HepG2 (cell line): ENCODE measurements around the gene ACTN1. TPM values are rescaled to one million over a fixed set of nuclear protein-coding genes. Genes with fewer than 3 reads are reported as not detected.

Experiments
- ATAC-seq: fragments of 200-7000 bp; cut with Tn5 transposase; 3 replicates; pipeline ENCODE4 v1.9.1; 2020; ENCODE audit warnings: mild to moderate bottlenecking, moderate library complexity
- BruUV-seq: library from RNA; stranded (reverse); fragments of 400-500 nt; replicated peaks from 2 replicates; lab custom pipeline; 2021; lab: Mats Ljungman, UMichigan
- CTCF ChIA-PET: fragments of 300-600 bp; formaldehyde crosslinking; extraction: SDS; loops from one replicate; lab custom pipeline; 2021; ENCODE audit warnings: low total read pairs, inconsistent platforms, low intra/inter-chr PET ratio; lab: Yijun Ruan, JAX
- POLR2A ChIA-PET: fragments of 350-600 bp; sonication (Branson Sonifier 250); formaldehyde crosslinking; loops from one replicate; lab custom pipeline; 2020; ENCODE audit warnings: antibody characterized with exemption, inconsistent platforms; lab: Yijun Ruan, JAX
- DNase-seq: peaks from one replicate; pipeline ENCODE4 v3.0.0-alpha.2; 2015; ENCODE audit warnings: low spot score
- FAIRE-seq: peaks from 3 replicates; lab custom pipeline; 2011; peaks lifted over from hg19 to GRCh38; lab: Jason Lieb, UNC
- H2AFZ ChIP-seq: one replicate; pipeline ENCODE4 v1.6.1; 2011; ENCODE audit warnings: low read length, inconsistent platforms
- H3K27ac ChIP-seq: fragments of 300-600 bp; 3 replicates; pipeline ENCODE4 v1.8.0; 2011; ENCODE audit warnings: mixed run types, mild to moderate bottlenecking, mixed read lengths, low read length, inconsistent platforms; ENCODE audit not compliant: insufficient read depth; ENCODE audit errors: extremely low read length
- H3K27me3 ChIP-seq, 2 experiments: fragments of 200-600 bp in 1 of 2; 2 replicates in 1 of 2; 3 replicates in 1 of 2; pipeline versions ENCODE4 v1.6.0 to v1.8.0; 2011; ENCODE audit warnings: low read length in 2 of 2, mild to moderate bottlenecking in 2 of 2, moderate library complexity in 2 of 2, inconsistent platforms in 1 of 2; ENCODE audit not compliant: insufficient read depth in 2 of 2, control insufficient read depth in 1 of 2
- H3K36me3 ChIP-seq, 2 experiments: fragments of 200-600 bp in 1 of 2; replicated peaks in 1 of 2; 2 replicates in 1 of 2; 3 replicates in 1 of 2; pipeline versions ENCODE4 v1.5.1 to v1.8.0; 2011; ENCODE audit warnings: low read length in 2 of 2, inconsistent platforms in 1 of 2; ENCODE audit not compliant: insufficient read depth in 2 of 2, control insufficient read depth in 1 of 2
- H3K4me1 ChIP-seq: 2 replicates; pipeline ENCODE4 v1.5.1; 2012; ENCODE audit warnings: low read length, inconsistent platforms; ENCODE audit not compliant: insufficient read depth
- H3K4me2 ChIP-seq: 2 replicates; pipeline ENCODE4 v1.6.0; 2011; ENCODE audit warnings: low read depth, low read length, inconsistent platforms
- H3K4me3 ChIP-seq, 3 experiments: fragments of 200-600 bp in 1 of 3; sonication (generic), shearing (Covaris generic) in 1 of 3; replicated peaks in 1 of 3; 2 replicates each; pipeline ENCODE4 v1.5.1; 2011 to 2016; ENCODE audit warnings: low read length in 3 of 3, inconsistent platforms in 2 of 3, low read depth in 2 of 3, mild to moderate bottlenecking in 2 of 3, control low read depth in 1 of 3, mixed read lengths in 1 of 3; ENCODE audit not compliant: insufficient read depth in 1 of 3
- H3K79me2 ChIP-seq: one replicate; pipeline ENCODE4 v1.6.1; 2011; ENCODE audit warnings: low read length, inconsistent platforms; ENCODE audit not compliant: insufficient read depth
- H3K9ac ChIP-seq: 2 replicates; pipeline ENCODE4 v1.6.0; 2011; ENCODE audit warnings: mild to moderate bottlenecking, low read depth, low read length, inconsistent platforms; ENCODE audit not compliant: insufficient read depth
- H3K9me3 ChIP-seq: 2 replicates; pipeline ENCODE4 v1.5.1; 2012; ENCODE audit warnings: mild to moderate bottlenecking, low read length
- H4K20me1 ChIP-seq: 2 replicates; pipeline ENCODE4 v1.6.0; 2011; ENCODE audit warnings: inconsistent platforms, mild to moderate bottlenecking, low read length, moderate library complexity; ENCODE audit not compliant: insufficient read depth
- AGO2 ChIP-seq: fragments of 200-400 bp; formaldehyde crosslinking; optimal IDR thresholded peaks from 2 replicates; pipeline ENCODE3; 2017; ENCODE audit warnings: mild to moderate bottlenecking, low read depth, low read length, moderate library complexity
- ARID5B ChIP-seq: IDR thresholded peaks from 2 replicates; pipeline ENCODE4 v1.4.0; 2020; ENCODE audit warnings: mild to moderate bottlenecking, missing genetic modification reagents
- RBM39 ChIP-seq: fragments of 200-400 bp; formaldehyde crosslinking; IDR thresholded peaks from one replicate; pipeline ENCODE4 v1.6.1; 2018; ENCODE audit warnings: antibody characterized with exemption, mild to moderate bottlenecking, low read depth, low read length; ENCODE audit not compliant: poor library complexity, severe bottlenecking
- RFX1 ChIP-seq: fragments of 450-650 bp; IDR thresholded peaks from 2 replicates; pipeline ENCODE4 v1.6.1; 2017
- RFX3 ChIP-seq: IDR thresholded peaks from 2 replicates; pipeline ENCODE4 v1.6.1; 2016; ENCODE audit warnings: missing biosample characterization, missing genetic modification reagents
- WGBS: methylation state at CpG from one replicate; pipeline ENCODE4 v1.1.6; 2017; ENCODE audit warnings: low lambda C conversion rate; 5-methylcytosine and 5-hydroxymethylcytosine counted together
- in situ Hi-C: cut with HindIII; loops from 2 replicates; pipeline ENCODE4 v1.10.0; 2017; ENCODE audit warnings: low pct_unique_long_range_greater_than_20kb; ENCODE audit not compliant: extremely low pct_ligation_motif_present
- intact Hi-C: fragments of 100-400 bp; cut with micrococcal nuclease; formaldehyde crosslinking; loops from one replicate; pipeline ENCODE4 v1.10.0; 2022; ENCODE audit not compliant: unreplicated experiment
- polyA plus RNA-seq, 8 experiments: library from polyadenylated mRNA; depleted of rRNA in 3 of 8; stranded (reverse) in 7 of 8; unstranded in 1 of 8; fragments of >200 nt; fragmentation: Illumina TruSeq in 4 of 8; extraction: Trizol in 4 of 8; gene quantifications; 2 replicates each; pipeline versions ENCODE4 v1.2.1 to v1.2.3, GENCODE V29; 2011 to 2016; ENCODE audit warnings: low read depth in 4 of 8, missing spikeins in 1 of 8, mixed read lengths in 1 of 8; ENCODE audit not compliant: insufficient read depth in 1 of 8
- total RNA-seq, 5 experiments: library from RNA; depleted of rRNA; stranded (reverse); fragments of >200 nt; fragmentation: Illumina TruSeq; extraction: Trizol; gene quantifications; 2 replicates each; pipeline ENCODE4 v1.2.3, GENCODE V29; 2016; ENCODE audit warnings: low read depth in 1 of 5
- TF ChIP-seq, protein P1 (sequence below): sonication (generic); formaldehyde crosslinking; IDR thresholded peaks from 2 replicates; pipeline ENCODE4 v1.4.0; 2020; ENCODE audit warnings: missing genetic modification reagents

The ACTN1 gene
- total and polyA plus RNA-seq, 2 of the 13 experiments (the other 11 are each of a cell fraction or from before 2014, with no cell fraction given) = 58.6 to 162 TPM

GRCh38 chr14:68961781-68962584 is 17.1 kb downstream of the ACTN1 start:
- Histone ChIP-seq H3K9me3 (no peaks in the 10 kb centered on the region), H3K27ac (no peak overlapping the region), H3K36me3 (peaks cover 10 to 19% of the 10 kb centered on the region in 2 experiments; a peak in 4 of 5 replicates), H3K79me2 (peaks cover 100% of the 10 kb centered on the region), H3K4me1 (peaks cover 96% of the 10 kb centered on the region), H3K9ac (no peak overlapping the region), H4K20me1 (peaks cover 55% of the 10 kb centered on the region), H2AFZ (no peak overlapping the region), H3K4me2 (no peak overlapping the region), H3K4me3 (no peak overlapping the region), H3K27me3 (no peaks in the 10 kb centered on the region)
- ChIA-PET POLR2A (interaction anchor here (1.6 kb wide), 1 partner anchor 18 kb away, joined by 5 read pairs; no protein-coding TSS in a partner anchor), CTCF (no interaction called here)
- intact Hi-C loops (no loop called here), in situ Hi-C loops (no loop called here)
- ATAC-seq (no peak), DNase-seq (no peak), FAIRE-seq (no peak)
- no TSS peak for BruUV-seq
- 91% methylated on average over 12 of the region's 16 CpGs for WGBS
- TF ChIP-seq RFX3 (CRISPR knock-in tag) = peak; percentile 59; the same call in 1 of the 2 replicates
- TF ChIP-seq, protein P1, sequence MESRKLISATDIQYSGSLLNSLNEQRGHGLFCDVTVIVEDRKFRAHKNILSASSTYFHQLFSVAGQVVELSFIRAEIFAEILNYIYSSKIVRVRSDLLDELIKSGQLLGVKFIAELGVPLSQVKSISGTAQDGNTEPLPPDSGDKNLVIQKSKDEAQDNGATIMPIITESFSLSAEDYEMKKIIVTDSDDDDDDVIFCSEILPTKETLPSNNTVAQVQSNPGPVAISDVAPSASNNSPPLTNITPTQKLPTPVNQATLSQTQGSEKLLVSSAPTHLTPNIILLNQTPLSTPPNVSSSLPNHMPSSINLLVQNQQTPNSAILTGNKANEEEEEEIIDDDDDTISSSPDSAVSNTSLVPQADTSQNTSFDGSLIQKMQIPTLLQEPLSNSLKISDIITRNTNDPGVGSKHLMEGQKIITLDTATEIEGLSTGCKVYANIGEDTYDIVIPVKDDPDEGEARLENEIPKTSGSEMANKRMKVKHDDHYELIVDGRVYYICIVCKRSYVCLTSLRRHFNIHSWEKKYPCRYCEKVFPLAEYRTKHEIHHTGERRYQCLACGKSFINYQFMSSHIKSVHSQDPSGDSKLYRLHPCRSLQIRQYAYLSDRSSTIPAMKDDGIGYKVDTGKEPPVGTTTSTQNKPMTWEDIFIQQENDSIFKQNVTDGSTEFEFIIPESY (CRISPR knock-in tag) = peak; percentile 17; the same call in 1 of the 2 replicates
- TF ChIP-seq ARID5B = no peak
- TF ChIP-seq RFX1 = peak; percentile 49
- peak; percentile 44 for TF ChIP-seq AGO2
- TF ChIP-seq RBM39 = peak; percentile 30
